ENCODE data around the gene ARHGEF2.

GRCh38 chr1:155969377-155969791 lies 9.0 kb downstream of the ARHGEF2 start:
- 0 out of 2 replicates have a peak, but pooled peaks have one; percentile 12 for TF ChIP-seq POLR2A (conservative IDR thresholded peaks at IDR 0.05)
- TF ChIP-seq THRB (CRISPR knock-in tag; conservative IDR thresholded peaks at IDR 0.05), result no peak
- TF ChIP-seq USF2 (CRISPR knock-in tag; IDR thresholded peaks at IDR 0.05), result no peak
- TF ChIP-seq CTCF (IDR thresholded peaks at IDR 0.05 in 2 of 3, conservative IDR thresholded peaks at IDR 0.05 in 1 of 3; ENCODE audit: insufficient read depth in 2 of 3, low read depth in 1 of 3, low read length in 3 of 3), result no peak
- no peak for TF ChIP-seq KDM1A (IDR thresholded peaks at IDR 0.05)
- TF ChIP-seq CREB5 (CRISPR knock-in tag; IDR thresholded peaks at IDR 0.05), result no peak
- no peak for TF ChIP-seq ZNF217 (CRISPR knock-in tag; IDR thresholded peaks at IDR 0.05)

All from K562 (cell line).